Measurements from ENCODE around the gene MRPS9. TPM values are rescaled to one million over a fixed set of nuclear protein-coding genes. Genes with fewer than 3 reads are reported as not detected.

The MRPS9 gene
- total RNA-seq, 1 experiment from 2014 or later, result 55.4 TPM

DNA sequence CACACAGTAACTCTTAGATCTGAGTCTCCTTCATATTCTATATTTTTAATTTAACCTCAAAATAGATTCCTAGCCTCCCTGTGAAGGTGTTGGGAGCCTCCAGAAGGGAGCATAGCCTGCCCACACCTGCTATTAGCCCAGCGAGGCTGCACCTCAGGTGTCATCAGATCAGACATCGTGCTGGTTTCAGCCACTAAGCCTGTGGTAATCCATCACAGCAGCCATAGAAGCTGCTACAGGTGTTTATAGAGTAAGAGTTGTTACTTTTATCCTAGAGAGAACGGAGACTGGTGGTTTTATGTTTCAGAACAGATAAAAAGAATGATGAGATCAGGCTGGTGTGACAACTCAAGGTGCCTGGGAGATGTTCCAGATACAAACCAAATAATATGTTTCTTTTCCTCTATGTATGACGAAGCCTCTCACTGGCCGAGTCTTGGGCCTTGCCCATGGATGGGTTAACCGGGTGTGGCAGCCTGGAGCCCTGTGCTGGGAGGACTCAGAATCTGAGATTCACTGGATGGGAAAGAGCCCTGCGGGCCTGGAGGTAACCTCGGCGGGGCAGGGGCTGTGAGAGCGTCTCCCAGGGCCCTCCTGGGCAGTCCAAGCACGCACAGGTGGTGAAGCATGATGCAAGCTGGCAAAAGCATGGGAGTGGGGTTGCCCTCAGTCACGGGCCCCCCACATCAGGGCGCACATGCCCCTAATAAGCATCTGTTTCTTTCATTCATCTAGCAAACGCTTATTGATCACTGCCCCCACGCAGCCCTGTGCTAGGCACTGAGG is 73.7 kb downstream of the MRPS9 start:
- H3K36me3 ChIP-seq (ENCODE audit: insufficient read depth, low read length, poor library complexity, severe bottlenecking), result no peaks in the 10 kb centered on the region
- ChIA-PET CTCF (interaction anchor here (0.6 kb wide), 1 partner anchor 127 kb away, joined by 5 read pairs; no protein-coding TSS in a partner anchor), POLR2A (ENCODE audit: low non-redundant PET) (no interaction called here)
- TF ChIP-seq EZH2 (IDR thresholded peaks at IDR 0.05; ENCODE audit: borderline replicate concordance, low read depth, low read length, poor library complexity, severe bottlenecking), result no peak
- TF ChIP-seq, protein P1, sequence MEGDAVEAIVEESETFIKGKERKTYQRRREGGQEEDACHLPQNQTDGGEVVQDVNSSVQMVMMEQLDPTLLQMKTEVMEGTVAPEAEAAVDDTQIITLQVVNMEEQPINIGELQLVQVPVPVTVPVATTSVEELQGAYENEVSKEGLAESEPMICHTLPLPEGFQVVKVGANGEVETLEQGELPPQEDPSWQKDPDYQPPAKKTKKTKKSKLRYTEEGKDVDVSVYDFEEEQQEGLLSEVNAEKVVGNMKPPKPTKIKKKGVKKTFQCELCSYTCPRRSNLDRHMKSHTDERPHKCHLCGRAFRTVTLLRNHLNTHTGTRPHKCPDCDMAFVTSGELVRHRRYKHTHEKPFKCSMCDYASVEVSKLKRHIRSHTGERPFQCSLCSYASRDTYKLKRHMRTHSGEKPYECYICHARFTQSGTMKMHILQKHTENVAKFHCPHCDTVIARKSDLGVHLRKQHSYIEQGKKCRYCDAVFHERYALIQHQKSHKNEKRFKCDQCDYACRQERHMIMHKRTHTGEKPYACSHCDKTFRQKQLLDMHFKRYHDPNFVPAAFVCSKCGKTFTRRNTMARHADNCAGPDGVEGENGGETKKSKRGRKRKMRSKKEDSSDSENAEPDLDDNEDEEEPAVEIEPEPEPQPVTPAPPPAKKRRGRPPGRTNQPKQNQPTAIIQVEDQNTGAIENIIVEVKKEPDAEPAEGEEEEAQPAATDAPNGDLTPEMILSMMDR (conservative IDR thresholded peaks at IDR 0.05; ENCODE audit: low read depth, low read length), result no peak
- no peaks in the 10 kb centered on the region for H3K4me1 ChIP-seq (ENCODE audit: insufficient read depth, low read length, poor library complexity, severe bottlenecking)
- no TSS peak for BruUV-seq (replicated peaks)
- no peaks in the 10 kb centered on the region for H3K27me3 ChIP-seq (replicated peaks; ENCODE audit: insufficient read depth, low read depth, low read length, poor library complexity)
- DNase-seq (ENCODE audit: low spot score), result no peak
- H3K4me3 ChIP-seq (ENCODE audit: low read depth, low read length, poor library complexity, severe bottlenecking), result no peak overlapping the region
- H3K9me3 ChIP-seq (ENCODE audit: low read depth, low read length, poor library complexity, severe bottlenecking), result no peaks in the 10 kb centered on the region
- H3K27ac ChIP-seq (ENCODE audit: low read depth, low read length, poor library complexity, severe bottlenecking), result no peak overlapping the region
- intact Hi-C loops (cut with micrococcal nuclease; ENCODE audit: unreplicated experiment), result loop anchor here (5.0 to 10.0 kb wide), 2 partner anchors 186 to 413 kb away; no protein-coding TSS in a partner anchor

DNA sequence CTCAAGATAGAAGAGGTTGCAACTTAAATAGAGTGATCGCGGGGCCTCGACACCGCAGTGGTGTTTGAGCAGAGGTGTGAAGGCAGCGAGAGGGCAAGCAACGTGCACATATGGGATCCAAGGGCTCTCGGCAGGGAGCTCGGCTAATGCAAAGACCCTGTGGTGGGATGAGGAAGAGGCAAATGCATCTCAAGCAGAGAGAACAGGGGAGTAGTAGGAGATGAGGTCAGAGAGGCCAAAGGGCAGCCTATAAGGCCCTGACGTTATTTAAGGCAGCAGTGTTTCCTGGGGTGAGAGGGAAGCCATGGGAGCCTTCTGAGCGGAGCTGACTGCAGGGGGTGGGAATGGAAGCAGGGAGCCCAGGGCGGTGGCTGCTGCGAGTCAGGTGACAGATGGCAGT is 74.5 kb downstream of the MRPS9 start:
- ChIA-PET POLR2A (ENCODE audit: low non-redundant PET) (no interaction called here), CTCF (no interaction called here)
- Histone ChIP-seq H3K4me1 (ENCODE audit: insufficient read depth, low read length, poor library complexity, severe bottlenecking) (no peaks in the 10 kb centered on the region), H3K27ac (ENCODE audit: low read depth, low read length, poor library complexity, severe bottlenecking) (no peak overlapping the region), H3K4me3 (ENCODE audit: low read depth, low read length, poor library complexity, severe bottlenecking) (no peak overlapping the region), H3K36me3 (ENCODE audit: insufficient read depth, low read length, poor library complexity, severe bottlenecking) (no peaks in the 10 kb centered on the region), H3K27me3 (replicated peaks; ENCODE audit: insufficient read depth, low read depth, low read length, poor library complexity) (no peaks in the 10 kb centered on the region), H3K9me3 (ENCODE audit: low read depth, low read length, poor library complexity, severe bottlenecking) (no peaks in the 10 kb centered on the region)
- no peak for TF ChIP-seq EZH2 (IDR thresholded peaks at IDR 0.05; ENCODE audit: borderline replicate concordance, low read depth, low read length, poor library complexity, severe bottlenecking)
- TF ChIP-seq, protein P1 (conservative IDR thresholded peaks at IDR 0.05; ENCODE audit: low read depth, low read length), result no peak
- no peak for DNase-seq (ENCODE audit: low spot score)
- intact Hi-C loops (cut with micrococcal nuclease; ENCODE audit: unreplicated experiment), result loop anchor here (5.0 to 10.0 kb wide), 2 partner anchors 185 to 412 kb away; no protein-coding TSS in a partner anchor
- no TSS peak for BruUV-seq (replicated peaks)

DNA sequence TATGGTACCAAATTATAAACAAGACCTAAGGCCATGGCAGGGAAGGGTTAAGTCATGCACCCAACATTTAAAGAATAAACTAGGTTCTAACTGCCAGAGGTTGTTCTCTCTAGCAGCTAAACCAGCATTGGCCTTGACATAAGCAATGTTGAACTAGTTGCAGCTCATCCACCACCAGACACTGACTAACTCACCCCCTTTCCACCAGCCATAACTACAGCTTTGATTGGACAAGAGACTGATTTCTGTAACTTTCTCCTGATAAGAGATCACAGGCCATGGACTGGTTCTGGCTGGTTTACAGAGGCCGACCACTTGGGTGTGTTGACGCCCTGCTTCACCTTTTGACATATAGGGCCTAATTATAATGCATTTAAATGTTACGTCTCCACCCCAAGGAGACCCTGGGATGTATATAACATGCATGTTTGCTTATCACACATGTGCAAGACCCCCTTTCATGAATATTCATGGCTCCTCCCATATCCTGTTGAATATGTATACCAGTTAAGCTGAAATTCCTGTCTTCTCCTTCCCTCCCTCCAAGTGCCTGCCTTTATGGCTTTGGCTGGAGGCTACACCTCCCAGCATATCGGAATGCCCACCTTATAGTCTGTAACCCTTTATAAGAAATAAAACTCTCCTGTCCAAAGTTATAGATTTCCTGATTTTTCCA is 75.9 kb downstream of the MRPS9 start:
- intact Hi-C loops (cut with micrococcal nuclease; ENCODE audit: unreplicated experiment), result loop anchor here (1.0 to 10.0 kb wide), 3 partner anchors 122 to 411 kb away; no protein-coding TSS in a partner anchor
- no peaks in the 10 kb centered on the region for H3K36me3 ChIP-seq (ENCODE audit: insufficient read depth, low read length, poor library complexity, severe bottlenecking)
- H3K27ac ChIP-seq (ENCODE audit: low read depth, low read length, poor library complexity, severe bottlenecking), result no peak overlapping the region
- H3K27me3 ChIP-seq (replicated peaks; ENCODE audit: insufficient read depth, low read depth, low read length, poor library complexity), result no peaks in the 10 kb centered on the region
- no peak for TF ChIP-seq EZH2 (IDR thresholded peaks at IDR 0.05; ENCODE audit: borderline replicate concordance, low read depth, low read length, poor library complexity, severe bottlenecking)
- TF ChIP-seq, protein P1 (conservative IDR thresholded peaks at IDR 0.05; ENCODE audit: low read depth, low read length), result no peak
- DNase-seq (ENCODE audit: low spot score), result peak; percentile 39
- BruUV-seq (replicated peaks), result no TSS peak
- ChIA-PET POLR2A (ENCODE audit: low non-redundant PET) (no interaction called here), CTCF (interaction anchor here (1.4 kb wide), 1 partner anchor 66 kb away, joined by 3 read pairs; no protein-coding TSS in a partner anchor)
- no peak overlapping the region for H3K4me3 ChIP-seq (ENCODE audit: low read depth, low read length, poor library complexity, severe bottlenecking)
- H3K9me3 ChIP-seq (ENCODE audit: low read depth, low read length, poor library complexity, severe bottlenecking), result no peaks in the 10 kb centered on the region
- H3K4me1 ChIP-seq (ENCODE audit: insufficient read depth, low read length, poor library complexity, severe bottlenecking), result no peaks in the 10 kb centered on the region

Measured in A673 (cell line).